HEK293 (cell line): ENCODE data around the gene KIAA0513.

ENCODE experiments used
- CTCF ChIA-PET: fragments of 350-600 bp; formaldehyde crosslinking; extraction: SDS; loops from one replicate; lab custom pipeline; 2021; ENCODE audit warnings: antibody characterized with exemption; lab: Yijun Ruan, JAX
- POLR2A ChIA-PET: fragments of 300-600 bp; formaldehyde crosslinking; extraction: SDS; loops from one replicate; lab custom pipeline; 2020; ENCODE audit warnings: antibody characterized with exemption, inconsistent platforms; lab: Yijun Ruan, JAX
- H3K27ac ChIP-seq: fragments of 200-500 bp; sonication (Bioruptor generic); 2 replicates; pipeline ENCODE4 v1.5.1; 2014; ENCODE audit warnings: low read depth, low read length, control low read depth, inconsistent platforms; ENCODE audit errors: extremely low read depth
- H3K36me3 ChIP-seq, 2 experiments: fragments of 200-500 bp in 1 of 2; sonication (Bioruptor generic) in 1 of 2; 1 replicate in 1 of 2; 2 replicates in 1 of 2; pipeline ENCODE4 v1.5.1; 2014 to 2017; ENCODE audit warnings: inconsistent platforms in 2 of 2, low read length in 2 of 2; ENCODE audit not compliant: control insufficient read depth in 2 of 2, insufficient read depth in 1 of 2
- H3K4me1 ChIP-seq: fragments of 200-500 bp; sonication (Bioruptor generic); 2 replicates; pipeline ENCODE4 v1.5.1; 2014; ENCODE audit warnings: mild to moderate bottlenecking, low read length, inconsistent platforms; ENCODE audit not compliant: control insufficient read depth, insufficient read depth
- H3K4me3 ChIP-seq: 2 replicates; pipeline ENCODE4 v1.5.1; 2011; ENCODE audit warnings: low read depth, mild to moderate bottlenecking, control low read depth, low read length, moderate library complexity
- H3K9me3 ChIP-seq: fragments of 200-500 bp; sonication (Bioruptor generic); 2 replicates; pipeline ENCODE4 v1.5.1; 2014; ENCODE audit warnings: low read depth, low read length, inconsistent platforms; ENCODE audit not compliant: control insufficient read depth, insufficient read depth
- FEZF1 ChIP-seq: fragments of 450-650 bp; formaldehyde crosslinking; IDR thresholded peaks from 2 replicates; pipeline ENCODE4 v1.5.1; 2016; ENCODE audit warnings: missing biosample characterization, missing genetic modification characterization
- KLF1 ChIP-seq: fragments of 450-650 bp; formaldehyde crosslinking; IDR thresholded peaks from 2 replicates; pipeline ENCODE4 v1.5.1; 2016; ENCODE audit warnings: missing biosample characterization, missing genetic modification characterization
- SETDB1 ChIP-seq: IDR thresholded peaks from one replicate; pipeline ENCODE4 v1.6.1; 2017; ENCODE audit warnings: mild to moderate bottlenecking, low read length, moderate library complexity, mixed read lengths; ENCODE audit not compliant: insufficient read length
- ZFP37 ChIP-seq: fragments of 450-650 bp; formaldehyde crosslinking; IDR thresholded peaks from 2 replicates; pipeline ENCODE4 v1.5.1; 2016; ENCODE audit warnings: missing biosample characterization, missing genetic modification characterization
- ZIC2 ChIP-seq: fragments of 450-650 bp; formaldehyde crosslinking; IDR thresholded peaks from 2 replicates; pipeline ENCODE4 v1.5.1; 2016; ENCODE audit warnings: missing biosample characterization, missing genetic modification characterization
- ZNF223 ChIP-seq: fragments of 450-650 bp; formaldehyde crosslinking; IDR thresholded peaks from 2 replicates; pipeline ENCODE4 v1.5.1; 2016; ENCODE audit warnings: missing biosample characterization, missing genetic modification characterization
- ZNF354C ChIP-seq: fragments of 450-650 bp; formaldehyde crosslinking; IDR thresholded peaks from 2 replicates; pipeline ENCODE4 v1.5.1; 2016; ENCODE audit warnings: missing biosample characterization, missing genetic modification characterization, low read depth, borderline replicate concordance
- ZNF624 ChIP-seq: fragments of 450-650 bp; formaldehyde crosslinking; IDR thresholded peaks from 2 replicates; pipeline ENCODE4 v1.5.1; 2017; ENCODE audit warnings: missing biosample characterization, missing genetic modification characterization
- ZNF658 ChIP-seq: fragments of 450-650 bp; formaldehyde crosslinking; IDR thresholded peaks from 2 replicates; pipeline ENCODE4; 2016; ENCODE audit warnings: missing biosample characterization, missing genetic modification characterization
- ZNF791 ChIP-seq: fragments of 450-650 bp; formaldehyde crosslinking; IDR thresholded peaks from 2 replicates; pipeline ENCODE4 v1.5.1; 2016; ENCODE audit warnings: missing biosample characterization, missing genetic modification characterization
- TF ChIP-seq, protein P1 (sequence below): fragments of 450-650 bp; formaldehyde crosslinking; conservative IDR thresholded peaks from 2 replicates; pipeline ENCODE4 v1.5.1; 2016; ENCODE audit warnings: low read depth, missing biosample characterization, missing genetic modification characterization
- TF ChIP-seq, protein P2 (sequence below): fragments of 450-650 bp; formaldehyde crosslinking; IDR thresholded peaks from 2 replicates; pipeline ENCODE4 v1.5.1; 2017; ENCODE audit warnings: missing biosample characterization, mild to moderate bottlenecking, missing genetic modification characterization, moderate library complexity
- TF ChIP-seq, protein P3 (sequence below): fragments of 450-650 bp; formaldehyde crosslinking; IDR thresholded peaks from 2 replicates; pipeline ENCODE4 v1.5.1; 2016; ENCODE audit warnings: missing biosample characterization, missing genetic modification characterization

KIAA0513 gene

DNA sequence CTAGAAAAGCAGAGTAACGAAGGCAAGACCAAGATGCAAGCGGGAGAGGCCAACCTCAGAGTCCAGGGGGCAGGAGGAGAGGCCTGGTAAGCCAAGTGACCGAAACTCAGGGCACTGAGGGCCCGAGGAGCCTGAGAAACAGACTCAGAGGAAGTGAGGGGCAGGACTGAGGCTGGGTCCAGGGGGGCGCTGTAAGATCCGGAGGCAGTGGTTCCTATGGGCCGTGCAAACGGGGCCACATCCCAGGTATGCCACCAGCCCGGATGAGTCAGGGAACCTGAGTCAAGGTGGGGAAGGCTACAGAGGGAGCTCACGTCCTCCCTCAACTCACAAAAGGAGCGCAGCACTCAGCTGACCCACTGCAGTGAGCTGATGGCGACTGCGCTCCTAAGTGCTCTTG is 24.5 kb upstream of the KIAA0513 start (continued):
- TF ChIP-seq, protein P1, sequence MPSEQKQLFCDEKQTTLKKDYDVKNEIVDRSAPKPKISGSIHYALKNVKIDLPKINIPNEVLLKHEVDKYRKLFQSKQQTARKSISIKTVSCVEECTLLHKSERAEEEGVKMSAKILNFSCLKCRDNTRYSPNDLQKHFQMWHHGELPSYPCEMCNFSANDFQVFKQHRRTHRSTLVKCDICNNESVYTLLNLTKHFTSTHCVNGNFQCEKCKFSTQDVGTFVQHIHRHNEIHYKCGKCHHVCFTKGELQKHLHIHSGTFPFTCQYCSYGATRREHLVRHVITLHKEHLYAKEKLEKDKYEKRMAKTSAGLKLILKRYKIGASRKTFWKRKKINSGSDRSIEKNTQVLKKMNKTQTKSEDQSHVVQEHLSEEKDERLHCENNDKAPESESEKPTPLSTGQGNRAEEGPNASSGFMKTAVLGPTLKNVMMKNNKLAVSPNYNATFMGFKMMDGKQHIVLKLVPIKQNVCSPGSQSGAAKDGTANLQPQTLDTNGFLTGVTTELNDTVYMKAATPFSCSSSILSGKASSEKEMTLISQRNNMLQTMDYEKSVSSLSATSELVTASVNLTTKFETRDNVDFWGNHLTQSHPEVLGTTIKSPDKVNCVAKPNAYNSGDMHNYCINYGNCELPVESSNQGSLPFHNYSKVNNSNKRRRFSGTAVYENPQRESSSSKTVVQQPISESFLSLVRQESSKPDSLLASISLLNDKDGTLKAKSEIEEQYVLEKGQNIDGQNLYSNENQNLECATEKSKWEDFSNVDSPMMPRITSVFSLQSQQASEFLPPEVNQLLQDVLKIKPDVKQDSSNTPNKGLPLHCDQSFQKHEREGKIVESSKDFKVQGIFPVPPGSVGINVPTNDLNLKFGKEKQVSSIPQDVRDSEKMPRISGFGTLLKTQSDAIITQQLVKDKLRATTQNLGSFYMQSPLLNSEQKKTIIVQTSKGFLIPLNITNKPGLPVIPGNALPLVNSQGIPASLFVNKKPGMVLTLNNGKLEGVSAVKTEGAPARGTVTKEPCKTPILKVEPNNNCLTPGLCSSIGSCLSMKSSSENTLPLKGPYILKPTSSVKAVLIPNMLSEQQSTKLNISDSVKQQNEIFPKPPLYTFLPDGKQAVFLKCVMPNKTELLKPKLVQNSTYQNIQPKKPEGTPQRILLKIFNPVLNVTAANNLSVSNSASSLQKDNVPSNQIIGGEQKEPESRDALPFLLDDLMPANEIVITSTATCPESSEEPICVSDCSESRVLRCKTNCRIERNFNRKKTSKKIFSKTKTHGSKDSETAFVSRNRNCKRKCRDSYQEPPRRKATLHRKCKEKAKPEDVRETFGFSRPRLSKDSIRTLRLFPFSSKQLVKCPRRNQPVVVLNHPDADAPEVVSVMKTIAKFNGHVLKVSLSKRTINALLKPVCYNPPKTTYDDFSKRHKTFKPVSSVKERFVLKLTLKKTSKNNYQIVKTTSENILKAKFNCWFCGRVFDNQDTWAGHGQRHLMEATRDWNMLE (tag by site-specific recombination) = no peak
- TF ChIP-seq ZNF624 = no peak
- TF ChIP-seq, protein P2, sequence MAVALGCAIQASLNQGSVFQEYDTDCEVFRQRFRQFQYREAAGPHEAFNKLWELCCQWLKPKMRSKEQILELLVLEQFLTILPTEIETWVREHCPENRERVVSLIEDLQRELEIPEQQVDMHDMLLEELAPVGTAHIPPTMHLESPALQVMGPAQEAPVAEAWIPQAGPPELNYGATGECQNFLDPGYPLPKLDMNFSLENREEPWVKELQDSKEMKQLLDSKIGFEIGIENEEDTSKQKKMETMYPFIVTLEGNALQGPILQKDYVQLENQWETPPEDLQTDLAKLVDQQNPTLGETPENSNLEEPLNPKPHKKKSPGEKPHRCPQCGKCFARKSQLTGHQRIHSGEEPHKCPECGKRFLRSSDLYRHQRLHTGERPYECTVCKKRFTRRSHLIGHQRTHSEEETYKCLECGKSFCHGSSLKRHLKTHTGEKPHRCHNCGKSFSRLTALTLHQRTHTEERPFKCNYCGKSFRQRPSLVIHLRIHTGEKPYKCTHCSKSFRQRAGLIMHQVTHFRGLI = no peak

DNA sequence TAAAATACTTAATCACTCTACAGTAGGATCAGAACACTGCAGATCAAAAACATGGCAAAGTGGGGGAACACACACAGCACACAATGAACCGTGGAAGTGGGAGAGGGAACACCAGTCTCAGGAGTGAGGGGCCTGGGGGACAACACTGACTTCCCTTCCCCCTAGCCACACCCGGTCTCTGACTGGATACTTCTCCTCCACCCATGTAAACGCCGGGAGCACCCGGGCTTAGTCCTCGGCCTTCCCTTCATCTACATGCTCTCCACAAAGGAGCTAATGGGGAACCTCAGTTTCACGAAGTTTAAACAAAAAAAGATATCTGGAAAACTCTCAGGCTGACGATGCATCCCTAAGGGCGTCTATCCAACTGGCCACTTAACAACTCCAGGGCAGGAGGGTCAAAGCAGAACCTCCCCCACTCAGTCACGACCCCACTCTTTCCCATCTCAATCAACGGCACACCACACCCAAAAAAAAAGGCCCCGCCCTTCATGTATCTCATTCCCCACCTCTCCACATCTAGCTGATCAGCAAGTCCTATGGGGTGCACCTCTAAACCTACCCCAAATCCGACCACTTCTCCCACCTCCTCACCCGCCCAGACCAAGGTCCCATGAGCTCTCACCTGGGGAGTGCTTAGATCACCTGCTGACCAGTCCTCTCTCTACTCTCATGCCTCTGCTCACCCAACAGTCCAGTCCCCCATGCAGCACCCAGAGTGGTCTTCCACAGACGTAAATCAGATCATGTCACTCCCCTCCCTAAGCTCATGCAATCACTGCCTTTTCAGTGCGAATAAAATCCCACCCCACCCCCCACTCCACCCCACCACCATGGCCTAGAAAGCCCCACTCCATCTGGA is 23.6 kb upstream of the KIAA0513 start:
- H3K36me3 ChIP-seq = peaks cover 0 to 6% of the 10 kb centered on the region in 2 experiments; a peak in 2 of 3 replicates
- no peaks in the 10 kb centered on the region for H3K9me3 ChIP-seq
- no peak for TF ChIP-seq ZNF354C
- TF ChIP-seq KLF1 = peak; percentile 94
- TF ChIP-seq SETDB1 = no peak
- no peak for TF ChIP-seq ZNF658 (tag by site-specific recombination)
- no peak for TF ChIP-seq ZIC2 (tag by site-specific recombination)
- no peak for TF ChIP-seq ZNF223 (tag by site-specific recombination)
- TF ChIP-seq FEZF1 (tag by site-specific recombination) = no peak
- TF ChIP-seq, protein P1 (tag by site-specific recombination) = no peak
- TF ChIP-seq, protein P3, sequence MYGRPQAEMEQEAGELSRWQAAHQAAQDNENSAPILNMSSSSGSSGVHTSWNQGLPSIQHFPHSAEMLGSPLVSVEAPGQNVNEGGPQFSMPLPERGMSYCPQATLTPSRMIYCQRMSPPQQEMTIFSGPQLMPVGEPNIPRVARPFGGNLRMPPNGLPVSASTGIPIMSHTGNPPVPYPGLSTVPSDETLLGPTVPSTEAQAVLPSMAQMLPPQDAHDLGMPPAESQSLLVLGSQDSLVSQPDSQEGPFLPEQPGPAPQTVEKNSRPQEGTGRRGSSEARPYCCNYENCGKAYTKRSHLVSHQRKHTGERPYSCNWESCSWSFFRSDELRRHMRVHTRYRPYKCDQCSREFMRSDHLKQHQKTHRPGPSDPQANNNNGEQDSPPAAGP (tag by site-specific recombination) = peak; percentile 47
- no peak for TF ChIP-seq ZNF791 (tag by site-specific recombination)
- no peak for TF ChIP-seq ZFP37 (tag by site-specific recombination)
- TF ChIP-seq, all 188 proteins: peak for 2
- ChIA-PET POLR2A (interaction anchor here (0.6 kb wide), 1 partner anchor 26 kb away, joined by 3 read pairs; no protein-coding TSS in a partner anchor), CTCF (interaction anchor here (0.6 to 1.8 kb wide), 2 partner anchors 33 to 62 kb away, joined by 3 to 11 read pairs; no protein-coding TSS in a partner anchor)
- Histone ChIP-seq H3K4me1 (peaks cover 12% of the 10 kb centered on the region; the same call in 1 of the 2 replicates), H3K4me3 (no peak overlapping the region), H3K27ac (no peak overlapping the region)
